Uterus (tissue), 4 donors: Measurements from ENCODE around the gene RGR. TPM values are rescaled to one million over a fixed set of nuclear protein-coding genes. Genes with fewer than 3 reads are reported as not detected.

ENCODE experiments used
- DNase-seq, 2 donors: peaks; one replicate each; pipeline ENCODE4 v3.0.0-alpha.2; 2019 to 2020
- H3K27ac ChIP-seq, 2 donors: fragments of 200-600 bp; sonication (generic); 1 replicate in 1 of 2; 2 replicates in 1 of 2; pipeline ENCODE4 v1.5.1; 2016 to 2018
- H3K27me3 ChIP-seq, 2 donors: fragments of 200-600 bp; sonication (generic); one replicate each; pipeline ENCODE4 v1.5.1; 2018 to 2019; ENCODE audit warnings: control low read depth in 1 of 2
- H3K36me3 ChIP-seq, 2 donors: fragments of 200-600 bp; sonication (generic); one replicate each; pipeline ENCODE4 v1.5.1; 2019; ENCODE audit warnings: control low read depth in 1 of 2
- H3K4me1 ChIP-seq, 2 donors: fragments of 200-600 bp; sonication (generic); one replicate each; pipeline ENCODE4 v1.5.1; 2018 to 2019; ENCODE audit warnings: control low read depth in 1 of 2
- H3K4me3 ChIP-seq, 2 donors: fragments of 200-600 bp; sonication (generic); 1 replicate in 1 of 2; 2 replicates in 1 of 2; pipeline ENCODE4 v1.5.1; 2018 to 2019; ENCODE audit warnings: mild to moderate bottlenecking in 1 of 2
- H3K9me3 ChIP-seq, 2 donors: fragments of 200-600 bp; sonication (generic); one replicate each; pipeline ENCODE4 v1.5.1; 2019; ENCODE audit warnings: control low read depth in 1 of 2
- POLR2A ChIP-seq, 2 donors: fragments of 450-650 bp; IDR thresholded peaks; one replicate each; pipeline ENCODE4 v1.6.1; 2016; ENCODE audit warnings: antibody characterized with exemption in 2 of 2, mild to moderate bottlenecking in 1 of 2, moderate library complexity in 1 of 2
- intact Hi-C: fragments of 100-400 bp; cut with DNase I; formaldehyde crosslinking; loops from one replicate; pipeline ENCODE4 v1.15.1; 2023; ENCODE audit warnings: low total_unique reads
- total RNA-seq, 4 donors: library from RNA; depleted of rRNA in 3 of 4; stranded (reverse); fragments of >200 nt in 3 of 4; gene quantifications; one replicate each; pipeline versions ENCODE4 v1.1.0 to v1.2.4, GENCODE V29; 2014 to 2023
- TF ChIP-seq, protein P1 (sequence below), 4 experiments: fragments of 200-600 bp in 2 of 4; fragments of 450-650 bp in 2 of 4; sonication (generic) in 2 of 4; IDR thresholded peaks; one replicate each; pipeline ENCODE4 v1.5.1; 2016 to 2019; ENCODE audit warnings: antibody characterized with exemption in 4 of 4, mild to moderate bottlenecking in 2 of 4, moderate library complexity in 1 of 4
- donor health status: DM: yes; HTN: yes; CAD: no.

RGR gene
- total RNA-seq, 4 donors from 2014 or later, result not detected

DNA sequence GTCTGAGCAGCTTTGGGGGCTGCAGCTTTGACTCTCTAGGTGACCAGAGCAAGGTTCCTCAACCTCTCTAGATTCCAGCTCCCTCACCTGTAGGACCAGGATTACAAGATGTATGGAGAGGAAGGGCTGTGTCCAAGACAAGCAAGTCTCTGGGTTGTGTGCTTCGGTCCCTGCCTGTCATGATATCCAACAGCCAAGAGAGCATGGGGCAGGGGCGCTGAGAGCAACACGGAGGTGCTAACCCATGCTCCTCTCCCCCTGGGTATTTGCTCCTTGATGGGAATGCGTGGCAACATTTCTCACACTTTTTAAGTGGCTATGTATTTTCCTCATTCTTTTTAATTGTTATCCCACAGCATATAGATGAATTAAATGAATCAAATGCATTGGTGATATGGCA, 40.2 kb upstream of the RGR start:
- Histone ChIP-seq H3K27me3 (no peaks in the 10 kb centered on the region), H3K4me3 (no peak overlapping the region), H3K36me3 (no peaks in the 10 kb centered on the region), H3K27ac (no peak overlapping the region), H3K4me1 (no peaks in the 10 kb centered on the region), H3K9me3 (no peaks in the 10 kb centered on the region)
- intact Hi-C loops, result no loop called here
- no peak for DNase-seq
- TF ChIP-seq, protein P1, sequence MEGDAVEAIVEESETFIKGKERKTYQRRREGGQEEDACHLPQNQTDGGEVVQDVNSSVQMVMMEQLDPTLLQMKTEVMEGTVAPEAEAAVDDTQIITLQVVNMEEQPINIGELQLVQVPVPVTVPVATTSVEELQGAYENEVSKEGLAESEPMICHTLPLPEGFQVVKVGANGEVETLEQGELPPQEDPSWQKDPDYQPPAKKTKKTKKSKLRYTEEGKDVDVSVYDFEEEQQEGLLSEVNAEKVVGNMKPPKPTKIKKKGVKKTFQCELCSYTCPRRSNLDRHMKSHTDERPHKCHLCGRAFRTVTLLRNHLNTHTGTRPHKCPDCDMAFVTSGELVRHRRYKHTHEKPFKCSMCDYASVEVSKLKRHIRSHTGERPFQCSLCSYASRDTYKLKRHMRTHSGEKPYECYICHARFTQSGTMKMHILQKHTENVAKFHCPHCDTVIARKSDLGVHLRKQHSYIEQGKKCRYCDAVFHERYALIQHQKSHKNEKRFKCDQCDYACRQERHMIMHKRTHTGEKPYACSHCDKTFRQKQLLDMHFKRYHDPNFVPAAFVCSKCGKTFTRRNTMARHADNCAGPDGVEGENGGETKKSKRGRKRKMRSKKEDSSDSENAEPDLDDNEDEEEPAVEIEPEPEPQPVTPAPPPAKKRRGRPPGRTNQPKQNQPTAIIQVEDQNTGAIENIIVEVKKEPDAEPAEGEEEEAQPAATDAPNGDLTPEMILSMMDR (IDR thresholded peaks at IDR 0.05), result no peak
- no peak for TF ChIP-seq POLR2A (IDR thresholded peaks at IDR 0.05)

DNA sequence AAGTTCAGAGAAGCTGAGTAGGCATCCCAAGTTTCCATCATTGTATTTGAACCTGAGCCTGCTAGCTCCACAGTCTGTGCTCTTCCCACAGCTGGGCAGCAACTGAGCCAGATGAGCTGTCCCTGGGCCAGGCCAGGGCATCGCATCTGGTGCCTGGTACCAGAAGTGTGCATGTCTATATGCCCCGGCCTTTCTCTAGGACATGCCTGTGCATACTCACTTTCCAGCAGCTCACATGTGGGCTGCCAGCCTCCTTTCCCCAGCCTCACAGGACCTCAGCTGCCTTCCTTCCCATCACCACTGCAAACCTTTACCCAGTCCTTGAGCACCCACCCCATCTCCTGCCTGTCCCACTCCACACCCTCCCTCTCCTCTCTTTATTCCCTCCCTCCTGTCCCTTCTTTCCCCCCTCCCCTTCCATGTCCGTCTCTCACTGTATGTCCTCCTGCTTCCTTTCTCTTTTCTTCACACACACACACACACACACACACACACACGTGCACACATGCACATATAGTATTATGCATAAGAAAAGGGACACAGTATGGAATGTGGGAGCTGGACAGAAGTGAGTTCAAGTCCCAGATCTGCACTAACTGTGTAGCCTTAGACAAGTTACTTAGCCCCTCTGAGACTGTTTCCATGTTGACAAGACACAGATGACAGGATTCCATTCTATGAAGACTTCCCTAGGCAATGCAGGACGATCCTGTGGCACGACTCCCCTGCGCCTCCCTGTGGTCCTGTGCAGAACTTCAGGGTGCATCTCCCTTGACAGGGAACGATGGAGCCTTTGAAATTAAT, 39.6 kb upstream of the RGR start:
- no peak for DNase-seq
- H3K36me3 ChIP-seq, result no peaks in the 10 kb centered on the region
- H3K4me3 ChIP-seq, result no peak overlapping the region
- H3K27ac ChIP-seq, result no peak overlapping the region
- no peaks in the 10 kb centered on the region for H3K4me1 ChIP-seq
- TF ChIP-seq, protein P1 (IDR thresholded peaks at IDR 0.05), result peak in 1 of 4 experiments; percentile 22
- no peak for TF ChIP-seq POLR2A (IDR thresholded peaks at IDR 0.05)
- no peaks in the 10 kb centered on the region for H3K9me3 ChIP-seq
- intact Hi-C loops, result no loop called here
- H3K27me3 ChIP-seq, result no peaks in the 10 kb centered on the region

DNA sequence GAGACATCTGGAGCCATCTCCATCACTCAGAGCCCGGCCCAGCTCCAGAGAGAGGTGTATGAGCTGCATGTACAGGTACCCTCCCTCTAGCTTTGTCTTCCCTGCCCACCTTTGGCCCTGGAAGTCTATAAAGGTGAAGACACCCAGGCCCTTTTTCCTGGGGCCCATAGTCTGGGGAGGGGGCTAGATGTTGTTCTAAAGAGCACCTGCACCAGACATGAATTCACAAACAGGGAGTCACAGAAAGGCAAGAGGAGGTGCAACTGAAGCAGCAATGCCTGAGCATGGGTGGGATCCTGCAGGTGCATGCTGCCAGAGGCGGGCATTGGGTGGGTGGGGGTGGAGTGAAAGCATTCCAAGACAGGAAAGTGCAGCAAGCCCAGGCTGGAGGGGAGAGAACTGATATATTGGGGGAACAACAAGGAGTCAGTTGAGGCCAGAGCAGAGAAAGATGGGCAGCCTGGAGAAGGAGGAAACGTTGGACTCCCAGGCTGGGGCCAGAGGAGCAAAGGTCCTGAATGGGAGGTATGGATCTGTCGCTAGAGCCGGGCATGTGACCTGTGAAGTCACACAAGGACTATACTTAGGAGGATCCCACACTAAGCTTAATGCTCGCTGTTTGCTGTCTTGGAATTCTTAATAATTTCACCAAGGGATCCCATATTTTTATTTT, 38.9 kb upstream of the RGR start:
- no peak for DNase-seq
- no peaks in the 10 kb centered on the region for H3K9me3 ChIP-seq
- TF ChIP-seq, protein P1 (IDR thresholded peaks at IDR 0.05), result no peak
- TF ChIP-seq POLR2A (IDR thresholded peaks at IDR 0.05), result no peak
- no peaks in the 10 kb centered on the region for H3K27me3 ChIP-seq
- intact Hi-C loops, result no loop called here
- H3K36me3 ChIP-seq, result no peaks in the 10 kb centered on the region
- H3K27ac ChIP-seq, result no peak overlapping the region
- no peak overlapping the region for H3K4me3 ChIP-seq
- no peaks in the 10 kb centered on the region for H3K4me1 ChIP-seq

DNA sequence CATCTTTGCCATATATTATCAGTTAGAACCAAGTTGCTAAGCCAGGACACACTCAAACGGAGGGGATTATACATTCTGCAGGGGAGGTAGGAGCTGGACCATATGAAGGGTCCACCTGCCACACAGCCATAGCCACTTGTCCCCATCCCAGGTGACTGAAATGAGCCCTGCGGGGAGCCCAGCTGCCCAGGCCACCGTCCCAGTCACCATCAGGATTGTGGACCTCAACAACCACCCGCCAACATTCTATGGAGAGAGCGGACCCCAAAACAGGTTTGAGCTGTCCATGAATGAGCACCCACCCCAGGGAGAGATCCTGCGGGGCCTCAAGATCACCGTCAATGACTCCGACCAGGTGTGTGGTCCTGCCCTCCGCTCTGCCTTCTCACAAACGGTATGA, 36.8 kb upstream of the RGR start:
- intact Hi-C loops, result no loop called here
- no peak for DNase-seq

More for the DNA sequence above, 36.8 kb upstream of the RGR start:
- Histone ChIP-seq H3K27me3 (no peaks in the 10 kb centered on the region), H3K27ac (no peak overlapping the region), H3K4me3 (no peak overlapping the region), H3K4me1 (no peaks in the 10 kb centered on the region), H3K9me3 (no peaks in the 10 kb centered on the region), H3K36me3 (no peaks in the 10 kb centered on the region)
- TF ChIP-seq, protein P1 (IDR thresholded peaks at IDR 0.05), result no peak
- TF ChIP-seq POLR2A (IDR thresholded peaks at IDR 0.05), result no peak
